Measurements from ENCODE around the gene ARHGAP32.

DNA sequence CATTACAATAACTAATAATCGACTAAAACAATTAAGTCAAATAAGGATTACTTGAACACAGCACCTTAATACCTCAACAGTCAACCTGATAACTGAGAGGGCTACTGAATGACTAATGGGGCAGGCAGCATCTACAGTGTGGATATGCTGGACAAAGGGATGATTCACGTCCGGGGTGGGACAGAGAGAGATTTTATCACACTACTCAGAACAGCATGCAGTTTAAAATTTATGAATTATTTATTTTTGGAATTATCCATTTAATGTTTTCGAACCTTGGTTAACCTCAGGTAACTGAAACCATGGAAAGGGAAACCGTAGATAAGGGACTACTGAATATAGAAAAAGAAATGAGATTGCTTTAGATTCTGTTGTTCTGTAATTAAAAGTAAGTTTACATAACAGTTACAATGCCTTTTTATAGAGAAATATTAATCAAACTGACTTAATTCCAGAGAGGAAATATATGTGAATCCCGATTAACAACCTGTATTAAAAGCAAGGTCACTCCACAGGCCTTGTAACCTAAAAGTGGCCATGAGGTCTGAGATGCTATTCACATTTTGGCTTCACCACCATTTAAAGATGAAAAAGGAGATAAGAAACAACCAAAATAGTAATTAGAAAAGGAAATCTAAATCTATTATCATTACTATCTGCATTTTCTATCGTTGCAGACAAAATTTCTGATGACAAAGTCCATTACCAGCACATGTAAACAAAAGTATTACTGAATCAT is 130.5 kb downstream of the ARHGAP32 start:
- no peak for TF ChIP-seq EZH2phosphoT487 (IDR thresholded peaks at IDR 0.05; ENCODE audit: borderline replicate concordance, low read length)
- TF ChIP-seq, protein P1, sequence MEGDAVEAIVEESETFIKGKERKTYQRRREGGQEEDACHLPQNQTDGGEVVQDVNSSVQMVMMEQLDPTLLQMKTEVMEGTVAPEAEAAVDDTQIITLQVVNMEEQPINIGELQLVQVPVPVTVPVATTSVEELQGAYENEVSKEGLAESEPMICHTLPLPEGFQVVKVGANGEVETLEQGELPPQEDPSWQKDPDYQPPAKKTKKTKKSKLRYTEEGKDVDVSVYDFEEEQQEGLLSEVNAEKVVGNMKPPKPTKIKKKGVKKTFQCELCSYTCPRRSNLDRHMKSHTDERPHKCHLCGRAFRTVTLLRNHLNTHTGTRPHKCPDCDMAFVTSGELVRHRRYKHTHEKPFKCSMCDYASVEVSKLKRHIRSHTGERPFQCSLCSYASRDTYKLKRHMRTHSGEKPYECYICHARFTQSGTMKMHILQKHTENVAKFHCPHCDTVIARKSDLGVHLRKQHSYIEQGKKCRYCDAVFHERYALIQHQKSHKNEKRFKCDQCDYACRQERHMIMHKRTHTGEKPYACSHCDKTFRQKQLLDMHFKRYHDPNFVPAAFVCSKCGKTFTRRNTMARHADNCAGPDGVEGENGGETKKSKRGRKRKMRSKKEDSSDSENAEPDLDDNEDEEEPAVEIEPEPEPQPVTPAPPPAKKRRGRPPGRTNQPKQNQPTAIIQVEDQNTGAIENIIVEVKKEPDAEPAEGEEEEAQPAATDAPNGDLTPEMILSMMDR (IDR thresholded peaks at IDR 0.05; ENCODE audit: low read depth, low read length, poor library complexity, severe bottlenecking) = no peak

Data from DOHH2 (cell line).